GM18907 (cell line): ENCODE results near the gene PRAMEF5.
"Not testable (repeated sequence)": the region's sequence is repeated elsewhere in the genome, so short reads cannot be mapped to it uniquely, and the experiment has no call there.

Experiments used
- ATAC-seq: cut with Tn5 transposase; IDR thresholded peaks from one replicate; pipeline ENCODE4 v1.9.1; 2021; ENCODE audit warnings: mild to moderate bottlenecking, moderate library complexity; ENCODE audit not compliant: unreplicated experiment

The PRAMEF5 gene

DNA sequence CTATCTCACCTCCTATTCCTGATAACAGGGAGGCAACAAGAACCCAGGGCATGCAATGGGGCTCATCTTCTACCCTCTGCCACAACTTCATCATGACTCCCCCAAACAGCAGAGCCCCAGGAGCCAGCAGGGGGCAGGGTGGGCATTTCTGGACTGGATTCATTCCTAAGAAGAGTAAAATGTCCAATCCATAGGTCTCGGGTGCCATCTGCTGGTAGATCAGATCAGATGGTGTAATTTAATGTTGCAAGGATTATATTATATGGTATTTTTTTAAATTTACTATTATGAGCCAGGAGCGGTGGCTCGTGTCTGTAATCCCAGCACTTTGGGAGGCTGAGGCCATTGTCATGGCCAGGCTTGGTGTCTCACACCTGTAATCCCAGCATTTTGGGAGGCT, 11.1 kb downstream of the PRAMEF5 start:
- not testable (repeated sequence) for ATAC-seq

DNA sequence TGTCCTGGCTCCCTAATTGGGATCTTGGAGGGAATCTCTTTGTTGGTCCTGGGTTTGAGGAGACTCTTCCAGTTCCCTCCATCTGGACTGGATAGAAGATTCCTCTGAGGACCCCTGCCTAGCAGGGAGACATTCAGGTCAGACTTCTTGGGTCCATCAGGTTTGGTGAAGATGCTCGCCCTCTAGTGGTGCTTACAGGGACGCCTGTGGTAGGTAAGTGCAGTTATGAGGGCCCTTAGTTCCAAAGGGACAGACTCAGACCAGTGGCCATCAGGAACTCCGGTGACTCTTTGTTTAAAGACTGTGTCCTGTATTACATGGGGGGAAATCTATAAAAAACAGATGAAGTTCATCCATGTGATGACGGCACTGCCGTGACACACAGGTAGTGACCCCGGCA, 23.0 kb downstream of the PRAMEF5 start:
- ATAC-seq: not testable (repeated sequence)

DNA sequence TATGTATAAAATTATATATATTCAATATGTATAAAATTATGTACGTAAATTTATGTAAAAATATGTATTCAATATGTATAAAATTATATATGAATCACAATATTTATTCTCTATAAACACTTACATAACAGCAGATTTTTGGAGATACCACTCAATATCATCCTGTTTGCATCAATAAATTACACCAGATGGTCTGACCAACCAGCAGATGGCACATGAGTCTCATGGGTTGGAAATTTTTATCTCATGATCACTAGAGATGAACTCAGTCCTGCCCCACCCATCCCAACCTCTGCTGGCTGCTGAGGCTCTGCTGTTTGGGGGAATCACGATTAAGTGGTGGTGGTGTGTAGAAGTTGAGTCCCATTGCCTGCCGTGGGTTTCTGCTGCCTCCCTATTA, 25.6 kb downstream of the PRAMEF5 start:
- not testable (repeated sequence) for ATAC-seq

DNA sequence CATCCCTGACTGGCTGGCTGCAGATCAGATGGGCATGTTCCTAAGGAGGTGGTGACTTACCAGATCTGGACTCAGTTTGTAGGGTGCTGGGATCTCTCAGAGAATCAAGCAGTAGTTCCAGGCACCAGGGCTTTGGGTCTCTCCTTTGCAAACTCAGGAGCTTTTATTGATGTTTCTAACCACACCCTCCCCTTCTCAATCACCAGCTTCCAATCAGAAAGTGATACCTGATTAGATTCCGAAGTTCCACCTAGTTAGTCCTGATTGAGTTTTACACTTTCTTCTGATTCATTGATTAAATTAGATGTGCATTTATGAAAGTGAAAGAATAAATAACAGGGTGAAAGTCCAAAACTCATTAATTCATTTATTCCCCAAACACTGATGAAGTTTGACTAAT, 31.0 kb downstream of the PRAMEF5 start, which contains the start of gene PRAMEF8:
PRAMEF8 (minus strand) TSS at position 101 of the 400 bp plus-strand sequence. CDS start 1,046 bp downstream, outside the sequence.
- not testable (repeated sequence) for ATAC-seq

DNA sequence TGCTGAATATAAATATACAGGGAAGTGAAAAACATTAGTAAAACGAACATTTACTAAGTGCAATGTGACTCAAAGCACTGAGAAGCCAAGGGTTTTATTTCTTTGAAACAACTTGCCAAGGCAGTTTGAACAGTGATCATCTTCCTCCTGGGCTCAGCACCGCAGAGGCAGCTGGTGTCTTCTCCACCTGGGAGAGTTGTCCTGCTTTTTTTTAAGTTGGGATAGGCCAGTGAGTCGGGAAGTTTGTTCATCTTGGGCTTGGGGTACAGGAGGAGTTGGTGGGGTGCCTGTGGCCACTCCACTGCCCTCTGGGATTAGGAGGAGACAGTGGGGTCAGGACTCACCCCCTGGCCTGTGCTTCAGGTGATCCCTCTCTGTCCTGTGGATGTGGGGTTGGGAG, 35.0 kb downstream of the PRAMEF5 start:
- not testable (repeated sequence) for ATAC-seq

DNA sequence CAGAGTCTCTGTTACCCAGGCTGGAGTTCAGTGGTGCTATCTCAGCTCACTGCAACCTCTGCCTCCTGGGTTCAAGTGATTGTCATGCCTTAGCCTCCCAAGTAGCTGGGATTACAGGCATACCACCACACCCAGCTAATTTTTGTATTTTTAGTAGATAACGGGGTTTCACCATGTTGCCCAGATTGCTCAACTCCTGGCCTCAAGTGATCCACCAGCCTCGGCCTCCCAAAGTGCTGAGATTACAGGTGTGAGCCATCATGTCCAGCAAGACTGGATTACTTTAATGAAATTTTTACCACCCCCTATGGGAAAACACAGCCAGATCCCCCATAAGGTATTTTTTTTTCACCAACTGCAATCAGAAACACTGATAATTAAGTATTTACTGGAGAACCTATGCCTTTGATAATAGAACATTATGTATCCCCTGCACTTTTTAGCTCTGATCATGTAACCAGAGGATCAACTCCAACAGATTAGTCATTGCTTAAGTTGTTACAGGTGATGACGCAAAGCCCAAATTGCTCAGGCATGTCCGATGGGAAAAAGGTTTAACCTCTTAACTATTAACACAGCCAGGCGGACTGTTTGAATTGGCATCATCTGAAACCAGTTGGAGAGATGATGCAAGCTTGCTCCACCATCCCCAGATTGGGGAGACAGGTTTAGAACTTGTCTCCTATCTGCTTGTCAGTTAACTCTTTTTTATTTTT, 43.4 kb downstream of the PRAMEF5 start:
- ATAC-seq: not testable (repeated sequence)

DNA sequence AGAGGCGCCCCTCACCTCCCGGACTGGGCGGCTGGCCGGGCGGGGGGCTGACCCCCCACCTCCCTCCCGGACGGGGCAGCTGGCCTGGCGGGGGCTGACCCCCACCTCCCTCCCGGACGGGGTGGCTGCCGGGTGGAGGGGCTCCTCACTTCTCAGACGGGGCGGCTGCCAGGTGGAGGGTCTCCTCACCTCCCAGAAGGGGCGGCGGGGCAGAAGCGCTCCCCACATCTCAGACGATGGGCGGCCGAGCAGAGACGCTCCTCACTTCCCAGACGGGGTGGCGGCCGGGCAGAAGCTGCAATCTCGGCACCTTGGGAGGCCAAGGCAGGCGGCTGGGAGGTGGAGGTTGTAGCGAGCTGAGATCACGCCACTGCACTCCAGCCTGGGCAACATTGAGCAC, 44.7 kb downstream of the PRAMEF5 start:
- not testable (repeated sequence) for ATAC-seq

DNA sequence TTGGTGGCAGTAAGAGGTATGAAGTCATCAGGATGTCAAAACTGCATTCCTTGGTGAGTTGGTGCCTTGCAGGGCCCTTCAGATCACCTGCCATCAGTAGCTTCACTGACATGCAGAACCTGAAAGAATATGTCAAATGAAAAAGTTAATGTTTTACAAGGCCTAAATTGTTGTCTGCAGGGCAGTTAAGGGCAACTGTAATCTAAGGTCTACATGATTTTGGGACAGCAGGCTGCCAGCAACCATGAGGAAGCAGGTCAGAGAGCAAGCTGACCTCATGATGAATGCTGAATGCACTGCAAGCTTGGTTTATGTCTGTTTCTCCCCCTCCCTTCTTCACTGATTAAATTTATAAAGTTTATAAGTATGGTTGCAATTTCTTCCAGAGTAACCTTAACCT, 48.2 kb downstream of the PRAMEF5 start:
- ATAC-seq: not testable (repeated sequence)

DNA sequence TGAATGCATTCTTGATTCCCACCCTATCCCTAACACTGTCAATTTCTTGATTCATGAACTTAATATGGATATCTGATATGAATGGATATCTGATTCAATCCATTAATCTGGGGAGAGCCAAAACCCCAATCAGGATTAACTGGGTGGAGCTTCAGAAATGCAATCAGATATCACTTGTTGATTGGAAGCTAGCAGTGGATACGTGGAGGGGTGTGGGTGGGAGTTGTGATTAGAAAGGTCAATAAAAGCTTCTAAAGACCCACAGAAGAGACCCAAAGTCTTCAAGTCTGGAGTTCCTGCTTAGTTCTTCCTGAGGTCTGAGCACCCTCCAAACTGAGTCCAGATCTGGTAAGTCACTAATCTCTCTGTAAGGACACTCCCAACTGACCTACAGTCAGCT, 49.2 kb downstream of the PRAMEF5 start, which contains the start of gene PRAMEF33:
PRAMEF33 (plus strand) TSS at position 301 of the 400 bp plus-strand sequence. CDS start 2,416 bp downstream, outside the sequence.
- not testable (repeated sequence) for ATAC-seq
